SH-SY5Y (cell line): ENCODE results near the gene PRSS36.

Experiments used
- GATA2 ChIP-seq: IDR thresholded peaks from 2 replicates; pipeline ENCODE4 v1.6.1; 2011; ENCODE audit warnings: mild to moderate bottlenecking, low read depth, low read length
- GATA3 ChIP-seq: IDR thresholded peaks from 2 replicates; pipeline ENCODE4 v1.6.1; 2011; ENCODE audit warnings: low read depth, mild to moderate bottlenecking, low read length, moderate library complexity

DNA sequence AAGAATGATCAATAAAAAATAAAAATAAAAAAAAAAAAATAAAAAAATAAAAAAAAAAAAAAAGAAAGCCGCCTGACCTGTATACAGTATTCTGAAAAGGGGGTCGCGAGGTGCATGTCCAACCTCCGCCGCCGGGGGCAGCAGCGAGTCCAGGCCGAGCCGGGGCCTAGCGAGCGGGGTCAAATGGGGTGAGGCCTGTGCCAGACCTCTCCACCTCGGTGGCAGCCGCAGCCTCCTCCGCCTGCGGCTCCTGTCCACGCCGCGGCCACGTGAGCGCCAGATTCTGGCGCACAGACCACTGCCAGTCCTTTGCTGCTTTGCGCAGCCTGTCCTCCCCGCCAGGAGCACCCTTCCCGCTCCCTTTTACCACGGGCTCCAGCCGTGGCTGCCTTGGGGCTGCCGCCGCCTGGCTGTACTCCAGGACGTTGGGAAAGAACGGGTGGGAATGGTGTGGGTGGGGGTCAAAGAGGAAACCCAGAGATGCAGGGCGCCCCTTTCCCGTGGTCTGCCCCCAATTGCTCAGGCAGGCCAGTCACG is 44.1 kb downstream of the PRSS36 start:
- TF ChIP-seq GATA2 (no peak), GATA3 (no peak)
